Measurements from ENCODE around the gene C5orf22.

DNA sequence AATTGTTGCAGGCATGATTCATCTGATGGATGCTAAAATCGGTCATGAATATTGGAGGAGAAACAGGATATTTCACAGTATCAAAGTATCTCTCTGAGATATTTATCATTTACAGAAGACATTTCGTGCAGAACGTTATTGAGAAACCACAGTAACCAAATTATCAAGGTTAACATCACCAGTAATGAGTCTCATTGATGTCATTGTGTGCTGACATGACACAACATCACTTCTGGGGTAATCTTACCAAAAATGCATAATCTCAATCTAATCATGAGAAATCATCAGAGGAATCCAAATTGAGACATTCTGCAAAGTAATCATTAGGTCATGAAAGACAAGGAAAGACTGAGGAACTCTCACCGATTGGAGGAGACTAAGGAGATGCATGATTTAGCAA lies 42.7 kb downstream of the C5orf22 start:
- no peak for TF ChIP-seq POLR2A (IDR thresholded peaks at IDR 0.05)
- TF ChIP-seq, protein P1, sequence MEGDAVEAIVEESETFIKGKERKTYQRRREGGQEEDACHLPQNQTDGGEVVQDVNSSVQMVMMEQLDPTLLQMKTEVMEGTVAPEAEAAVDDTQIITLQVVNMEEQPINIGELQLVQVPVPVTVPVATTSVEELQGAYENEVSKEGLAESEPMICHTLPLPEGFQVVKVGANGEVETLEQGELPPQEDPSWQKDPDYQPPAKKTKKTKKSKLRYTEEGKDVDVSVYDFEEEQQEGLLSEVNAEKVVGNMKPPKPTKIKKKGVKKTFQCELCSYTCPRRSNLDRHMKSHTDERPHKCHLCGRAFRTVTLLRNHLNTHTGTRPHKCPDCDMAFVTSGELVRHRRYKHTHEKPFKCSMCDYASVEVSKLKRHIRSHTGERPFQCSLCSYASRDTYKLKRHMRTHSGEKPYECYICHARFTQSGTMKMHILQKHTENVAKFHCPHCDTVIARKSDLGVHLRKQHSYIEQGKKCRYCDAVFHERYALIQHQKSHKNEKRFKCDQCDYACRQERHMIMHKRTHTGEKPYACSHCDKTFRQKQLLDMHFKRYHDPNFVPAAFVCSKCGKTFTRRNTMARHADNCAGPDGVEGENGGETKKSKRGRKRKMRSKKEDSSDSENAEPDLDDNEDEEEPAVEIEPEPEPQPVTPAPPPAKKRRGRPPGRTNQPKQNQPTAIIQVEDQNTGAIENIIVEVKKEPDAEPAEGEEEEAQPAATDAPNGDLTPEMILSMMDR (IDR thresholded peaks at IDR 0.05) = no peak
